HG03342 (cell line): ENCODE measurements around the gene GALNTL6.

ENCODE experiments used
- ATAC-seq: cut with Tn5 transposase; IDR thresholded peaks from one replicate; pipeline ENCODE4 v1.9.1; 2021; ENCODE audit warnings: mild to moderate bottlenecking, moderate library complexity; ENCODE audit not compliant: unreplicated experiment

Gene GALNTL6

GRCh38 chr4:172514801-172515200 is 701.6 kb downstream of the GALNTL6 start:
- ATAC-seq = no peak

- no peak for ATAC-seq
Observed at GRCh38 chr4:172515266-172515879, 702.2 kb downstream of the GALNTL6 start.

GRCh38 chr4:172517391-172517790 is 704.2 kb downstream of the GALNTL6 start:
- no peak for ATAC-seq

GRCh38 chr4:172521248-172521647 is 708.0 kb downstream of the GALNTL6 start:
- no peak for ATAC-seq

- no peak for ATAC-seq
Observed at GRCh38 chr4:172521680-172522079, 708.5 kb downstream of the GALNTL6 start.

GRCh38 chr4:172543249-172543648 is 730.0 kb downstream of the GALNTL6 start:
- no peak for ATAC-seq

- peak; percentile 97 for ATAC-seq
Observed at GRCh38 chr4:172546782-172547181, 733.6 kb downstream of the GALNTL6 start.

GRCh38 chr4:172547724-172548123 is 734.5 kb downstream of the GALNTL6 start:
- ATAC-seq = no peak

- ATAC-seq = no peak
Observed at GRCh38 chr4:172553216-172553615, 740.0 kb downstream of the GALNTL6 start.

GRCh38 chr4:172554588-172554987 is 741.4 kb downstream of the GALNTL6 start:
- no peak for ATAC-seq

GRCh38 chr4:172555725-172556124 is 742.5 kb downstream of the GALNTL6 start:
- ATAC-seq = no peak

GRCh38 chr4:172573899-172574298 is 760.7 kb downstream of the GALNTL6 start:
- ATAC-seq = no peak

GRCh38 chr4:172578712-172579111 is 765.5 kb downstream of the GALNTL6 start:
- ATAC-seq = no peak

GRCh38 chr4:172584816-172585215 is 771.6 kb downstream of the GALNTL6 start:
- ATAC-seq = no peak

GRCh38 chr4:172596206-172596605 is 783.0 kb downstream of the GALNTL6 start:
- no peak for ATAC-seq

- no peak for ATAC-seq
Observed at GRCh38 chr4:172599554-172599953, 786.4 kb downstream of the GALNTL6 start.

- no peak for ATAC-seq
Observed at GRCh38 chr4:172601195-172601594, 788.0 kb downstream of the GALNTL6 start.

GRCh38 chr4:172619218-172619617 is 806.0 kb downstream of the GALNTL6 start:
- no peak for ATAC-seq

GRCh38 chr4:172619798-172620197 is 806.6 kb downstream of the GALNTL6 start:
- ATAC-seq = no peak

- no peak for ATAC-seq
Observed at GRCh38 chr4:172628263-172628662, 815.1 kb downstream of the GALNTL6 start.

GRCh38 chr4:172630280-172630679 is 817.1 kb downstream of the GALNTL6 start:
- no peak for ATAC-seq

- no peak for ATAC-seq
Observed at GRCh38 chr4:172631832-172632231, 818.6 kb downstream of the GALNTL6 start.

GRCh38 chr4:172648471-172648870 is 835.3 kb downstream of the GALNTL6 start:
- no peak for ATAC-seq
